ENCODE data around the gene MROH9.

DNA sequence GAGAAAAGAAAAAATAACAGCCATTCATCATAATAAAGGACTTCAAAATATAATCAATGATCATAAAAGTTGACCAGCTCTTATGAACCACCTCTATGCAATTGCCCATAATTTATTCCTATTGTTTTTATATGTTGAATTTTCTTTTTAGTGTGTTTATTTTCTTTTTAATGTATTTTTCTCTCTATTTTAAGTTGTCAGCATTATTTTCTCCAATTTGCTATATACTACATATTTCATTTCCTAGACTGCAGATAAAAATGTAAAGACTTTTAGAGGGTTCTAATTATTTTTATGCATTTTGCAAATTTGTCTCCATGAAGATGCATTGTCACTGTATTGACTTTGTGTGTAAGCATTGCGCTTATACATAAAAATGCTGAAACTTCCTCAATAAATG is 58.4 kb downstream of the MROH9 start:
- TF ChIP-seq POLR2A (IDR thresholded peaks at IDR 0.05; ENCODE audit: extremely low read depth, insufficient read length) = no peak
- TF ChIP-seq, protein P1, sequence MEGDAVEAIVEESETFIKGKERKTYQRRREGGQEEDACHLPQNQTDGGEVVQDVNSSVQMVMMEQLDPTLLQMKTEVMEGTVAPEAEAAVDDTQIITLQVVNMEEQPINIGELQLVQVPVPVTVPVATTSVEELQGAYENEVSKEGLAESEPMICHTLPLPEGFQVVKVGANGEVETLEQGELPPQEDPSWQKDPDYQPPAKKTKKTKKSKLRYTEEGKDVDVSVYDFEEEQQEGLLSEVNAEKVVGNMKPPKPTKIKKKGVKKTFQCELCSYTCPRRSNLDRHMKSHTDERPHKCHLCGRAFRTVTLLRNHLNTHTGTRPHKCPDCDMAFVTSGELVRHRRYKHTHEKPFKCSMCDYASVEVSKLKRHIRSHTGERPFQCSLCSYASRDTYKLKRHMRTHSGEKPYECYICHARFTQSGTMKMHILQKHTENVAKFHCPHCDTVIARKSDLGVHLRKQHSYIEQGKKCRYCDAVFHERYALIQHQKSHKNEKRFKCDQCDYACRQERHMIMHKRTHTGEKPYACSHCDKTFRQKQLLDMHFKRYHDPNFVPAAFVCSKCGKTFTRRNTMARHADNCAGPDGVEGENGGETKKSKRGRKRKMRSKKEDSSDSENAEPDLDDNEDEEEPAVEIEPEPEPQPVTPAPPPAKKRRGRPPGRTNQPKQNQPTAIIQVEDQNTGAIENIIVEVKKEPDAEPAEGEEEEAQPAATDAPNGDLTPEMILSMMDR (IDR thresholded peaks at IDR 0.05; ENCODE audit: low read depth, low read length) = no peak
- TF ChIP-seq, protein P2, sequence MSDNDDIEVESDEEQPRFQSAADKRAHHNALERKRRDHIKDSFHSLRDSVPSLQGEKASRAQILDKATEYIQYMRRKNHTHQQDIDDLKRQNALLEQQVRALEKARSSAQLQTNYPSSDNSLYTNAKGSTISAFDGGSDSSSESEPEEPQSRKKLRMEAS (IDR thresholded peaks at IDR 0.05; ENCODE audit: low read depth, low read length) = no peak
